GM12875 (cell line): ENCODE measurements around the gene ZBTB20.

ENCODE experiments used
- H3K4me3 ChIP-seq: one replicate; pipeline ENCODE4 v1.5.1; 2011; ENCODE audit warnings: low read depth, low read length, control low read depth
- TF ChIP-seq, protein P1 (sequence below): IDR thresholded peaks from 2 replicates; pipeline ENCODE4 v1.5.1; 2011; ENCODE audit warnings: low read depth, mild to moderate bottlenecking, control low read depth, inconsistent platforms, low read length, moderate library complexity, borderline replicate concordance; ENCODE audit not compliant: insufficient read depth

Gene ZBTB20

DNA sequence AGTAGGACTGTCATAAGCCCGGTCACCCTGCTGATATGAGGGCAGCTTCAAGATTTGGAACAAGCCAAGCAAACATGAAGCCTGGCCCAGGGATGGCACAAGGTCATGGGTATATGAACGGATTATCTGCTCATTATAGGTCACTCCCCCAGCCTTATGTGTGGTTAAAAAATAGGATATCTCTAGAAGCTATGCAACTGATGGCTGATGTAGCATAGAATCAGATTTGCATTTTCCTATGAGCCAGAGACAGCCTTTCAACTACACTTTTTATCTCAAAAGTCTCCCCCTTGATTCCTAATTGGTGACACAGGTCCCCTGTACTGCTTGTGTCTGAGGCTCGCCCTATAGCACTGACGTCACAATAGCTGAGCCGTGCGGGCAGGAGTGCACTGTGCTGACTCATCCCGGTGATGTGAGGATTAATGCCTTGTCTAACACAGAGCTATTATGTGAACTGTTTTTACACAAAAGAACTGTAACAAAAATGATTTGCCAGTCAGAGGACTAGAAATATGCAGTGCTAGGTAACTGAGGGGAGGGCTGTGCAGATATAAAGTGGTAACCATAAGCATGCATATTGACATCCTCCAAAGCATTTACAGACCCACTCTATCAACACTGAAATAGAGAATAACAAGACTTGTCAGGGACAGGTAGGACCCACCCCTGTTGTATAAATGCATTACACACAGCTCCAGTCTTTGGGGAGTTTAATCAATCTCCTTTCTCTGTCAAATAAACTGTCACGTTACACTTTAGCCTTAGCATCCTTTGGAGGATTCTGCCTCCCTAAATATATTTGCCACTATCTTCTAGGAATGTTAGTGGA lies 648.3 kb downstream of the ZBTB20 start:
- TF ChIP-seq, protein P1, sequence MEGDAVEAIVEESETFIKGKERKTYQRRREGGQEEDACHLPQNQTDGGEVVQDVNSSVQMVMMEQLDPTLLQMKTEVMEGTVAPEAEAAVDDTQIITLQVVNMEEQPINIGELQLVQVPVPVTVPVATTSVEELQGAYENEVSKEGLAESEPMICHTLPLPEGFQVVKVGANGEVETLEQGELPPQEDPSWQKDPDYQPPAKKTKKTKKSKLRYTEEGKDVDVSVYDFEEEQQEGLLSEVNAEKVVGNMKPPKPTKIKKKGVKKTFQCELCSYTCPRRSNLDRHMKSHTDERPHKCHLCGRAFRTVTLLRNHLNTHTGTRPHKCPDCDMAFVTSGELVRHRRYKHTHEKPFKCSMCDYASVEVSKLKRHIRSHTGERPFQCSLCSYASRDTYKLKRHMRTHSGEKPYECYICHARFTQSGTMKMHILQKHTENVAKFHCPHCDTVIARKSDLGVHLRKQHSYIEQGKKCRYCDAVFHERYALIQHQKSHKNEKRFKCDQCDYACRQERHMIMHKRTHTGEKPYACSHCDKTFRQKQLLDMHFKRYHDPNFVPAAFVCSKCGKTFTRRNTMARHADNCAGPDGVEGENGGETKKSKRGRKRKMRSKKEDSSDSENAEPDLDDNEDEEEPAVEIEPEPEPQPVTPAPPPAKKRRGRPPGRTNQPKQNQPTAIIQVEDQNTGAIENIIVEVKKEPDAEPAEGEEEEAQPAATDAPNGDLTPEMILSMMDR = no peak
- H3K4me3 ChIP-seq = no peak overlapping the region

DNA sequence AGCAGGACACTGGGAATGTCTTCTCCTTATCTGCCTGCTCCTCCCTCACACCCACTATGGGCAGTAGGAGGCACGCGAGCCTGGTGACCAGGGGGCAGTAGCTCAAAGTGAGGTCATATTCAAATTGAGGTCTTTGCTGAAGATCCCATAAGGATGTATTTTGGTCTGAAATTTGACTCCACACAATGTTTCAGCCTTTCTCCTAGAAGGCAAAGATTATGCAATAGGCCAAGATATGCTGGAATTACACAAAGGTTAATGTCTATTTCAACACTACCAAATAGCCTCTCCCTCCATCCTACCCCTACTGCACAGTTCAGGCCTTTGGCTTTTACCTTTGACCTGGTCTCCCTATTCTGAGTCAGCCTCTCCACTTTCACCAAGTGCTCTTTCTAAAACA lies 650.2 kb downstream of the ZBTB20 start:
- H3K4me3 ChIP-seq = no peak overlapping the region
- TF ChIP-seq, protein P1 = no peak

DNA sequence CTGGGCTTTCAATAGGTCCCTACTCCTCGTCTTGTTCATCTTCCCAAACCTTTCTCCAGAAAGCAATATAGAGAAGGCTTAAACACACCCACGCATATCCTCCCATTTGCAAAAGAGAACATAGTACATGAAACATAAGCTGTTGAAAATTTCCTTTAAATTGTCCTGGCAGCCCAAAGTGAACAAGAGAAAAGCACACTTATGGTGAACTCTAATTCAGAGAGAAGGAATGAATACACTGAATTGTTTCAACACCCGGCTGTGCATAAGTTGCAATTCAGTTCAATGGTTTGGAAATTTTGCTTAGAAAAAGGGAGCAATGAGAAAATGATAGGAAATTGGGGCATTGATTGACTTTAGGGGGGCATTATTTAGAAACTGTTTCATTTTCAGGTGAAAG lies 650.6 kb downstream of the ZBTB20 start:
- TF ChIP-seq, protein P1 = no peak
- H3K4me3 ChIP-seq = no peak overlapping the region

DNA sequence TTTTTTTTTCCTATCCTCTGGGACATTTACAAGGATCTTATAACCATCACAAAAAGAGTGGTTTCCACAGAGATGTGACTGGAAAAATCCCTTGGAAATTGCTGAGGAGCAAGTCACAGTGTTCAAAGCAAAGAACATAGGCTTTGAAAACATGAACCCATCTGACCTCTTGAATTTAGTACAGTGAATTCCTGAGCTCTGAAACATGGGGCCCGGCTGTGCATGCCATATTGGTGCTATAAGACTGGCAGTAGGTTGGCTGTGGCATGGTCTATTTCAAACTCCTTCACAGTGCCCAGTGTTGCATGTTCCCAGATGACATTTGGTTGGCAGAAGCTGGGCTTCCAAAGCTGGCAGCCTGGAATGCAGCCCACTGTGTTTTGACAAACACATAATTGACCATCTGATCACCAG lies 651.1 kb downstream of the ZBTB20 start:
- TF ChIP-seq, protein P1 = no peak
- no peak overlapping the region for H3K4me3 ChIP-seq

DNA sequence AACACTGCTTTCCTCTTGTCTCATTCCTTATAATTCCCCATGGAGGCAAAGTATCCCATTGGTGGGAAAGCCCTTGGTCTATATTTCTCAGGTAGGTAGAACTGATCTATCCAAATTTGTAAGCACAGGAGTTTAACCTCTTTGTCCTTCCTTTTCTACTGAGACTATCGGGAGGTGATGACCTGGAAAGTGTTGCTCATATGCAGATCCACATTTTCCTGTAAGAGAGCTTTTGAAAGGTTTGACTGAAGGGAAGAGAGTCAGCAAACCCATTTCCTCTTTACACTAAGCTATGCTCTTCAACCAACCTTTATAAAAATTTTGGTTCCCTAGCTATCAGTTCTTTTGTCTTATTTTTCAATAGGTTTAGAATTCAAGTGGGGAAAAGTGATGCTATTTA lies 652.6 kb downstream of the ZBTB20 start:
- TF ChIP-seq, protein P1 = no peak
- H3K4me3 ChIP-seq = no peak overlapping the region

DNA sequence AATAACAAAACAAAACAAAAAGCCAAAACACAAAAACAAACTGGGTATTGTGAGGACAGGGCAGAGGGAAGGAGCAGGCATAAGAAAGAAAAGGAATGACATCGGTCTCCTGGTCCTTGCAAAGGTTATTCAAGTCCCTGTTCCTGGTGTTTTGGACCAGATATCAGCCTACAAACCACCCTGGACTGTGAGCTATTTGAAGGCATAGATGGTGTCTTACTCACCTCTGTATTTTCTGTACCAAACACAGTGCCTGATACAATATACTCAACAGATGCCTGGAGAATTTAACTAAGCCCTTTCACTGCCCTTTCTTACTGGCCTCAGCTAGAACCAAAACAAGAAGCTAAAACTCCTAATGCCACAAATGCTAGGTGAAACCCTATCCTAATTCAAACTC lies 656.3 kb downstream of the ZBTB20 start:
- H3K4me3 ChIP-seq = no peak overlapping the region
- TF ChIP-seq, protein P1 = no peak

DNA sequence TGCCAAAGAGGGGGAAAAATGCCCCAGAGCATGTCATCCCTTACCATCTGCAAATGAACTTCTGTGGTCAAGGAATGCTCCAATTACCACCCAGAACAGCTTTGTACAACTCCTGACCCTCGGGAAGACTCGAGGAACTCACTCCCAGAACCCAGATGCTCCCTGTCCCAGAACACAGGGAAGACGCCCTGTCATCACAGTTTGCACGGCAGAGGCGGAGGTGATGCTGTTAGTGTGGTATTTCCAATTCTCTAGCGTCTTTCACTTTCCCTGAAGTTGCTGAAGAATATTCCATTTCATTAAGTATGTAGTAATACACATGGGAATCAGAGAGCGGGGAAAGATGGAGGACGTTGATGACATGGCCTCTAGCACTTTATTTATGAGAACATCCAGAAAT lies 659.6 kb downstream of the ZBTB20 start:
- no peak overlapping the region for H3K4me3 ChIP-seq
- TF ChIP-seq, protein P1 = no peak
